ENCODE data around the gene ARRB1.

The ARRB1 gene

GRCh38 chr11:75301131-75301530 is 50.3 kb downstream of the ARRB1 start:
- no peak for DNase-seq (ENCODE audit: low spot score)

DNA sequence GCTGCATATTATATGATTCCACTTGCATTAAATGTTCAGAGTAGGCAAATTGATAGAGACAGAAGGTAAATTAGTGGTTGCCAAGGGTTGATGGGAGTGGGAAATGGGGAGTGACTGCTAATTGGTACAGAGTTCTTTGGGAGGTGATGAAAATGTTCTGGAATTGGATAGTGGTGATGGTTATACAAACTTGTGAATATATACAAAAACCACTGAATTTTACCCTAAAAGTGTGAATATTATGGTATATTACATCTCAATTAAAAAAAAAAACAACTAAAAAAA is 52.5 kb downstream of the ARRB1 start:
- no peak for DNase-seq (ENCODE audit: low spot score)

GRCh38 chr11:75298191-75298975 is 53.1 kb downstream of the ARRB1 start:
- no peak for DNase-seq (ENCODE audit: low spot score)

DNA sequence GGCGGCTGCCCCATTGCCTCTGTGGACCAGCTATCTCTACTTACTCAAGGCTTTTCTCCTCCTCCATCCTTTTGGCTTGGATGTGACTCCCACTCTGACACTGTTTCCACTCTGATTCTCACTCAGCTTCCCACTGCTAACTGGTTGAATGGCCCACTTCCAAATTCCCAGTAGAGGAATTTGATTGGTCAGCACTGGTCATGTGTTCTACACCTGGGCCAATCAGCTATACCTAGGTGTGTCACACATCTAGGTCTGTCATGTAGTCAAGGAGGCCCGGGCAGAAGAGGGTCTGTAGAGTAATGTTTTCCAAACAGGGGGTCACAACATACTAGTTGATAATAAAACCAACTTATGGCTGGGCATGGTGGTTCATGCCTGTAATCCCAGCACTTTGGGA is 57.6 kb downstream of the ARRB1 start:
- no peak for DNase-seq (ENCODE audit: low spot score)

GRCh38 chr11:75292943-75293342 is 58.5 kb downstream of the ARRB1 start:
- DNase-seq (ENCODE audit: low spot score), result no peak

DNA sequence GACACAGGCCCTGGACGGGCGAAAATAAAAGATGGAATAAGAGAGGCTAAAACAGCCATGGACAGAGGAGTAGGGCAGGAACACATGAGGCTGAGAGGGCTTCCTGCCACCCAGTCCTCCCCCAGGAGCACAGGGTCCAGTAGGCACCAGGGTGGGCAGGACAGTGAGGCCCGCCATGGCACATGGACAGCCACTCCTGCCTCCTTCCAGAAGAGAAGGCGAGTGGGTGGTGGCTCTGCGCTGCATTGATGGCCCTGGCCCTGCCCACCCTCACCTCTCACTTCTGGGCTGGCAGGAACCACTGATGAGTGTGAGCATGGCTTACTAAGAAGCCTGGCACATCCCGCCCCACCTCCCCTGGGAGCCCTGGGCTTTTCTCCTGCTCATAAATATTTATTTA is 59.7 kb downstream of the ARRB1 start:
- DNase-seq (ENCODE audit: low spot score), result no peak

DNA sequence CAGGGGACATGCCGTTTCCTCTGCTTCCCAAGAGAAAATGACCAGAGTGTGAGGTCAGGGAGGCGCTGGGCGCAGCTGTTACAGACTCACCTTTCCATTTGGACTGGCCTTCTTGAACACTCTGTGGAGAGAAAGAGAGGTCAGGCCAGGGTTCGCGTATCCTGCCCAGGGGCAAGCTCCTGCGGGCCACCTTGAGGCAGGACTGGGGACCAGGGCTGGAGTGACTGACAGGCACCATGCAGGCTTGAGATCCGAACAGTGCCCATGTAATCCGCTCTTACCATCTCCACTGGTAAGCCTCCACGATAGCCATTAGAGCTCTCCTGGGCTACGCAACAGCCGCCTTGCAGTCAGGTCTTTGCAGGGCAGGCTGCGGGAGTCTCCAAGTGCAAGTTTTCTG is 61.5 kb downstream of the ARRB1 start:
- no peak for DNase-seq (ENCODE audit: low spot score)

GRCh38 chr11:75289511-75289760 is 62.0 kb downstream of the ARRB1 start:
- DNase-seq (ENCODE audit: low spot score), result no peak

DNA sequence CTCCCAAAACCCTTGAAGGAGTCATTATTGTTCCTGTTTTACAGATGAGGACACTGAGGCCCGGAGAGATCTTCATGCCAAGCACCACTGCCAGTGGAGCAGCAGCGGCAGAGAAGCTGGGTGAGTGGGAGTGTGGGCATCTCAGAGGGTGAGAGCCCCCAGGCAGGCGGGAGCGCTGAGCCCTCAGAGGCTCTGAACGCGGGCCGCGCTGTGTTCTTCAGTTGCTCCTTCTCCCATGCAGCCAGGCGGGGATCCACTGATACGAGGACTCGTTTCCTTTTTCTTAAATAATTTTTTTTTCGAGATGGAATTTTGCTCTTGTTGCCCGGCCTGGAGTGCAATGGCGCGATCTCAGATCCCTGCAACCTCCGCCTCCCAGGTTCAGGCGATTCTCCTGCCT is 63.9 kb downstream of the ARRB1 start:
- DNase-seq (ENCODE audit: low spot score), result no peak

DNA sequence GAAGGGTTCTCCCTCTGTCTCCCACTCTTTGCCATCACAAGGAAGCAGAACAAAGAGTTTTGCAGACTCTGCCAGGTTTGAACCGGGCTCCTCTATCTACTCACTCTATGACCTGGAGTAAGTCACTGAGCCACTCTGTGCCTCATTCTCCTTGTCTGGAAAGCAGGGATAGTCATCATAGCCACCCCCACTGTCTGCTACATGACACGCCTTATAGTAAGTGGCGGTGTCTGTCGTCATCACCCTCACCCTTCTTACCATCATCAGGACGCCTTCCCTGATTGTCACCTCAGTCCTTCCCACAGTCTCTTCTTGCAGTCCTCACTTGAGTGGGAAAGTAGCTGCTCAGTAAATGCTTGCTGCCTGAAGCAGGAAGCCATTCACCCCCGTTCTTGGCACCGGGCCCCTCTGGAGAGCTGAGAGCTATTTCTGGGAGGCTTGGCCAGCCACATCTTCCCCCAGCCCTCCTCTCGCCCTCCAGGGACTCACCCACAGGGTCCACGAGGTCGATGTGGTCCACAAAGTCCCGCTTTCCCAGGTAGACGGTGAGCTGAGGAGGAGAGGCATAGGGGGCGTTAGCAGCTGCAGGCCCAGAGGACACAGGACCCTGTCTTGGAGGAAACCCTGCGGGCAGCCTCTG is 64.5 kb downstream of the ARRB1 start:
- DNase-seq (ENCODE audit: low spot score), result no peak

DNA sequence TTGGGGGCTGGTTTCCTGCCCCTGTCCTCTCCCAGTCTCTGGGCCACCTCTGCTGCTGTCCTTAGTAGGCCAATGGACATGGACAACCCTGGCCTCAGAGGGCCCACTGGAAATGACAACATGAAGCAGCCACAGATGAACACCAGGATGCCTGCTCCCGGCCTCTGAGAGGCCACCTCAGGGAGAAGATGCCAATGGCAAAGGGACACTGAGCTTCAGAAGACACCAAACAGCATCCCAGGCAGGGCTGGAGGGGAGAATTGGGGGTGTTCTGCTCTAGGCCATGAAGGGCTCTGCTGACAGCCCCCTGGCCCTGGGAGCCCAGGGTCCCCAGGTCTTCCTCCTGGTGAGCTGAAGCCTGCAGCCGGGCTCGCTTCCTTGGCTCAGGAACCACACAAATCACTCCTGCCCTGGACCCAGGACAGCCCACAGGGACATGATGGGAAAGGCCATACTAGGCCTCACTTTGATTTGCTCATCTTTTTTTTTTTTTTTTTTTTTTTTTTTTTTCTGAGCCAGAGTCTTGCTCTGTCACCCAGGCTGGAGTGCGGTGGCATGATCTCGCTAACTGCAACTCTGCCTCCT is 65.6 kb downstream of the ARRB1 start:
- DNase-seq (ENCODE audit: low spot score), result no peak

- DNase-seq (ENCODE audit: low spot score), result no peak
These were observed 68.0 kb downstream of the ARRB1 start for GRCh38 chr11:75283391-75283931.

DNA sequence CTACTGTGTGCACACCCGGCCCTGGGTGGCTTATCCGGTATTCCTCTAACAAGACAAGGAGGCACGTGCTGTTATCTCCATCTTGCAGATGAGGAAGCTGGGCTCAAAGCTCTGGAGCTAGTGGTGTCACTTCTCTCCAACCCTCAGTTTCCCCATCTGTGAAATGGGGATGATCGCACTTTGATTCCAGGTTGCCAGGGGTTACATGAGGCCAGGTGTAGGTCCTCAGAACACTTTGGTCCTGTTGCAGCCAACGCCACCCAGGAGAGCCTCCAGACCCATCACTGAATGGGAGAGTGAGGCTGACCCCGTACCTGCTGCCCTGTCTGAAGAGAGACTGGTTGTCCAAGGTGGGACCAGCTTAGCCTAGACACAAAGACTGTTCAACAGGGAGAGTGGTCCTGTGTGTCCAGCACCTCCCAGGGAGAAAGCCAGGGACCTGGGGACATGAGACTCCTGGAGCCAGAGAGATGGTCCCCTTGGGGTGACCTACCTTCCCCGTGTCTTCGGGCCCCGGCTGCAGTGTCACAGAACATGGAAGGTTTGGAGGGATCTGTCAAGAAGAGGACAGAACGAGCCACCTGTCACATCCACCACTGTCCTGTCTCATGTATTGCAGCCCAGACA is 69.9 kb downstream of the ARRB1 start:
- DNase-seq (ENCODE audit: low spot score), result no peak

DNA sequence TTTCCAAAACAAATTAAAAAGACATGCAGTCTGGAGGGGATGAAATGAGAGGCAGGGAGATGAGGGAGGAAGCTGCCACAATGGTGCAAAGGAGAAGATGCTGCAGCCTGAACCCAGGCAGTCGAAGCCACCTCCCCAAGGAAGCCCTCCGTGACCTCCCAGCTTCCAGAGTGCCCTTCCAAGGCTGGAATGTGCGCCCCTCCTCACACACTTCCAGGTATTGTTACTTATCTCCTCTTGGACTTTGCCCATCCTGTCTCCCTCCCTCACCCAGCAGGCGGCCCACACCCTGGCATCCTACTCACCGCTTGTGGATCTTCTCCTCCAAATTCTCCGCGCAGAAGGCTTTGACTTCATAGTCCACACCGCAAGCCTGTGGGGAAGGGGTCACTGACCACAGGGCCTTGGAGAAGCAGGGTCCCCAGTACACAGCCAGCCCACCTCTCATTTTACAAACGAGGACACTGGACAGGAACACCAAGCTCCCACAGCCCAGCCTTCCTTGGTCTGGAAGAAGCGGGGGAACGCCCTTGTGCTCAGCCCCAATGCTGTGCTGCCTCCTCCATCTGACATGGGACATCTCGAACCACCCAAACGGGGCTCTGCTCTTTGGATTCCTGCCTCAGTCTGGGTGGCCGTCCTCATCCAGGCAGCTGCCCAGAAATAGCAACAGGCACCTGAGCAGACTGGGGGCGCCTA is 70.5 kb downstream of the ARRB1 start:
- no peak for DNase-seq (ENCODE audit: low spot score)

- DNase-seq (ENCODE audit: low spot score), result peak; percentile 91
These were observed 71.2 kb downstream of the ARRB1 start for GRCh38 chr11:75280227-75280701.

DNA sequence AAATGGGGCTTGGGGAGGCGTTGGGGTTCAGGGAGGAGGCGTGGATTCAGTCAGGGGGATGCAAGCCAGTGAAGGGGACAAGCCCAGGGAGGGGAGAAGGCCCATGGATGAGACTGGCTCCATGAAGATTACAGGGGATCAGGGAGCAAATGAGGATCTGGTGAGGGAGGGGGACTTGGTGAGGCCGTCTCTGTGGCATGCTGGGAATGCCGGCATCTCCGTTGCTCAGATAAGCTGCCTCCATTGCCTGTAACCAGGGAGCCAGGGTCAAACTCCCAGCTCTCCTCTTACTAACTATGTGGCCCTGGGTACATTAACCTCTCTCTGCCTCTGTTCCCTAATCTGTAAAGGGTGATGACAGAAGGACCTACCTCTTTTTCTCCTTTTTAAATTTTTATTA is 72.2 kb downstream of the ARRB1 start:
- no peak for DNase-seq (ENCODE audit: low spot score)

DNA sequence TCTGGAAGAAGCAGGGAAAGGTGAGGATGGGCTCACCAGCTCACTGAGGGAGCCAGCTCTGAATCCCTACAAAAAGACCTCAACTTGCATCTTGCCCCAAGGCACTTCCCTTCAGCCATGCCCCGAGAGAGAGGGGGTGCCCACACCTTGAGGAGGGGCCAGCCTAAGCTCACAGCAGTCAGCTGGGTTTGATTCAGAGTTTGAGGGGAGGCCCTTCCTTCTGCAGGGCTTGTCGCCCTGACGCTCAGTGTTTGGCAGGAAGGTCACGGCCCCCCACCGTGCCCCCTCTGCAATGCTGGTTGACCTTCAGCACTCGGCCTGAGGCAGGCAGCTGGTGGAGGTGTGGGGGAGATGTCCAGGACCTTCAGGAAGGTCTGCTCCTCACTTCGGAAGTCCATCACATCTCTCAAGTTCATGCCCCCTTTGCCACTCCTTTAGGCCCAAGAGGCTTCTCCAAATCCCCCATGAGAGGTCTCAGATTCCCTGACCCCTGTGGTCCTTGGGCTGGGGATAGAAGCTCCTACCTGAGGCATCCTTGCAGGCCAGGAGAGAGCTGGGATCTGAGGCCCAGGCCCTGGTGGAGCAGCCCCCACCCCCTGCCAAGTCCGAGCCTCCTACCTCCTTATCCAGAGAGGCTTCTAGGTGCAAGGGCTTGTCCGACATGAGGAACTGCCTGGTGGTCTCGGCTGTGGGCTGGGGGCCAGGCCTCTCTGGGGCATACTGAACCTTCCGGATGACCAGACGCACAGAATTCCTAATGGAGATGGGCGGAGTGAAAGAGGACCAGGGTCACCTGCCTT is 73.3 kb downstream of the ARRB1 start:
- DNase-seq (ENCODE audit: low spot score), result no peak

DNA sequence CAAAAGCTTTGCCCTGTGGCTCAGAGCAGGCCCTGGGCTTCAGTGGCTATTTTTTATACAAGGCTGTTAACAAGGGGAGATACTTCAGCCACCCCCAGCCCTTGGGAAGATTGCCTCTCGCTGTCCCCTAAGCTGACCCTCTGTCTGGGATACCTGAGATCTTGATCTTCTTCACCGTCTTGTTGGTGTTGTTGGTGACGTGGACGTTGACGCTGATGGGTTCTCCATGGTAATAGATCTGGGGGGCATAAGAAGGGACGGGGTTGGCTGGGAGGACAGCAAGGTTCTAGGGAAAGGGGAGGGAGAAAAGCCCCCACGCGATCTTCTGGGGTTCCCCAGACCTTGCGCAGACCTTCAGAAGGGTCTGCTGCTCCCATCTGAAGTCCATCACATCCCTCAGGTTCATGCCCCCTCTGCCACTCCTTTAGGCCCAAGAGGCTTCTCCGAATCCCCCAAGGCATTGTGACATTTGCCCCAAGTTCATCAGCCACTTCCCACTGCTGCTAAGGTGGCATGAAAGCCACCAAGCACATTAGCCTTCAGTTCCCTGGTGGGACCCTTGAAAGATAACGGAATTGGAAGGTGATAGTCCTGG is 74.2 kb downstream of the ARRB1 start:
- DNase-seq (ENCODE audit: low spot score), result no peak

DNA sequence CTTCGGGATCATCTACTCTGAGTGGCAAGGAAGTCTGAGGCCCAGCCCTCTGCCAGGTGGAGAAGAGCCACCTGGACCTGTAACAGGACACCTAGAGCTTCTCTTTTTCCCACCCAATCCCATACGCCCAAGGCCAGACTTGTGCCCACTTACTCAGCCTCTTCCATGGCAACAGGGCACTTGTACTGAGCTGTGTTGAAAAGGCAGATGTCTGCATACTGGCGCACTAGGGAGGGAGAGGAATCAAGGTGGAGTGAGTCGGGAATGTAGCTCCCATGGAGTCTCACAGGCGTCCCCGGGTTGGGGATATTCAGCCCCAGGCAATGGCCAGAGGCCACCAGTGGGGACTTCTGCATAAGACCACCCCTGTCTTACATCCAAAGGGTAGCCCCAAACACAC is 74.8 kb downstream of the ARRB1 start:
- no peak for DNase-seq (ENCODE audit: low spot score)

DNA sequence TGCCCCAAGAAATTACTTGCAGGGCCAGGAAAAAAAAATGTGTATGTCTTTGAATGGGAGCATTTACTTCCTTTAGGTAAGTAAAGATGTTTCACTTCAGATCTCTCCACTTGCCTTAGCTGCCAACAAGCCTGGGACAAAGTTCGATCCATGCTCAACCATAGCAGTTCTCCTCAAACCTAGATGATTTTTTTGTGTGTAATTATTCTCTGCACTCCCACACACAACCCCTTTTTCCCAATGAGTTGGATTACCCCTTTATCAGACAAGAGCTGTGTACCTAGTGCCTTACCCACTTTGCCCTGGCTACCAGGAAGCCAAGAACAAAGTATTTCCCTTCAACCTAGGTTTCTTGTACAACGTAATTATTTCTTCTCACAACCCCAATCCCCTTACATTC is 75.3 kb downstream of the ARRB1 start:
- DNase-seq (ENCODE audit: low spot score), result no peak

DNA sequence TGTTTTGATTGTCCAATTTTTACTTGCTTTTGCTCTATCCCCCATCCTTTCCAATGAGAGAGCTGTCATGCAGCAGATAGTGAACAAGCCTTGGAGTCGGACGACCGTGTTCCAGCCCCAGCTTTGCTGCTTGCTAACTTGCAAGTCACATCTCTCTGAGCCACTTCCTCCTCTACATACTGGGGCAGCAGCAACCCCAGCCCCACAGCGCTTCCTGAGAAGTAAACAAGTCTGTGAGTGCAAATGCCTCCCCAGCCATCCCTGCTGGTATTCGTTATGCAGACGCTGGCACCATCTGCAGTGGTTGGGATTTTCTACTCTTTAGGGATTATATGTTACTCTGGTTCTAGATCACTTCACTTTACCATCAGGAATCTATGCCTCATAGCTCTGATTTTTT is 75.9 kb downstream of the ARRB1 start:
- DNase-seq (ENCODE audit: low spot score), result no peak

Data from AG08395 (cell line).